Glutamatergic neuron (in vitro differentiated cells): ENCODE data around the gene PMF1. TPM values are rescaled to one million over a fixed set of nuclear protein-coding genes. Genes with fewer than 3 reads are reported as not detected.

Experiments used
- DNase-seq: peaks from one replicate; pipeline ENCODE4 v3.0.0; 2022
- H3K27ac Mint-ChIP-seq: one replicate; pipeline ENCODE4 v1.8.0; 2020; ENCODE audit warnings: mild to moderate bottlenecking, mixed read lengths, inconsistent platforms; ENCODE audit not compliant: unreplicated experiment
- H3K27me3 Mint-ChIP-seq: one replicate; pipeline ENCODE4 v1.8.0; 2020; ENCODE audit warnings: mild to moderate bottlenecking, moderate library complexity, mixed read lengths, inconsistent platforms; ENCODE audit not compliant: unreplicated experiment
- H3K36me3 Mint-ChIP-seq: one replicate; pipeline ENCODE4 v1.8.0; 2020; ENCODE audit warnings: mild to moderate bottlenecking, mixed read lengths, inconsistent platforms; ENCODE audit not compliant: unreplicated experiment
- H3K4me1 Mint-ChIP-seq: one replicate; pipeline ENCODE4 v1.8.0; 2020; ENCODE audit warnings: mild to moderate bottlenecking, low read depth, mixed read lengths, inconsistent platforms; ENCODE audit not compliant: unreplicated experiment
- H3K4me3 Mint-ChIP-seq: one replicate; pipeline ENCODE4 v1.8.0; 2020; ENCODE audit warnings: mild to moderate bottlenecking, mixed read lengths, inconsistent platforms; ENCODE audit not compliant: unreplicated experiment
- H3K9me3 Mint-ChIP-seq: one replicate; pipeline ENCODE4 v1.8.0; 2020; ENCODE audit warnings: mild to moderate bottlenecking, moderate library complexity, mixed read lengths, inconsistent platforms; ENCODE audit not compliant: unreplicated experiment
- CTCF ChIP-seq: fragments of 200-600 bp; sonication (generic); IDR thresholded peaks from one replicate; pipeline ENCODE4 v1.5.0; 2021; ENCODE audit not compliant: partially characterized antibody, unreplicated experiment
- total RNA-seq: library from RNA; stranded (reverse); fragmentation: NEBNext Ultra II Directional; extraction: Animal tissue kit (Norgen Biotek cat#: 25700); gene quantifications from one replicate; pipeline ENCODE4 v1.2.1, GENCODE V29; 2021; ENCODE audit not compliant: unreplicated experiment

Gene PMF1
- total RNA-seq, 1 donor from 2014 or later = 31.6 TPM

DNA sequence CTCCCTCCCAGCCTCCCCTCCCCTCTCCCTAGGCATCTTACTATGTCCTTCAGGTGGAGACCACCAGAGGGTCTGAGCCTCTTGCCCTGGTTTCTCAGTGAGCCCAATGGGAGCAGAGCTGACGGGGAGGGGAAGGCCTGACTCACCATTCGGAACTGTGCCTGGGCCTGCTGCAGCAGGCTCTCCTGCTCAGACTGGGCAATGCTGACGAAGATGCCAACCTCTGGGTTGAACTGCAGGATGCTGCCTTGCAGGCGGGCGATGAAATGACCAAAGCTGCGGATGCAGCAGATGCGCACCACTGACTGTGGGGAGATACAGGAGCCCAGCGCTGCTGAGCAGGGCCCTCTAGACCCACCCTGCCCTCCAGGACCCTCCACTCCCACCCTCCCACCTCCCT is 46.1 kb downstream of the PMF1 start:
- Mint-ChIP-seq H3K27me3 (peaks cover 3% of the 10 kb centered on the region), H3K9me3 (peaks cover 7% of the 10 kb centered on the region), H3K27ac (no peak overlapping the region), H3K36me3 (no peaks in the 10 kb centered on the region), H3K4me1 (peaks cover 19% of the 10 kb centered on the region), H3K4me3 (no peak overlapping the region)
- DNase-seq = no peak
- TF ChIP-seq CTCF = no peak

- H3K4me3 Mint-ChIP-seq = peak overlapping the region; percentile 49
- H3K4me1 Mint-ChIP-seq = peaks cover 16% of the 10 kb centered on the region
- H3K9me3 Mint-ChIP-seq = peaks cover 4% of the 10 kb centered on the region
Measured at GRCh38 chr1:156259805-156260204, 47.0 kb downstream of the PMF1 start.

GRCh38 chr1:156260896-156261295 is 48.1 kb downstream of the PMF1 start:
- peak overlapping the region; percentile 53 for H3K27ac Mint-ChIP-seq
- H3K9me3 Mint-ChIP-seq = peaks cover 4% of the 10 kb centered on the region
- H3K4me1 Mint-ChIP-seq = peaks cover 16% of the 10 kb centered on the region
- no peaks in the 10 kb centered on the region for H3K36me3 Mint-ChIP-seq
- H3K27me3 Mint-ChIP-seq = peaks cover 2% of the 10 kb centered on the region
- peak overlapping the region; percentile 33 for H3K4me3 Mint-ChIP-seq
- TF ChIP-seq CTCF = no peak
- no peak for DNase-seq

More at GRCh38 chr1:156259805-156260204, 47.0 kb downstream of the PMF1 start:
- Mint-ChIP-seq H3K27ac (peak overlapping the region; percentile 59), H3K27me3 (peaks cover 2% of the 10 kb centered on the region), H3K36me3 (no peaks in the 10 kb centered on the region)
- peak; percentile 50 for DNase-seq
- TF ChIP-seq CTCF = no peak

DNA sequence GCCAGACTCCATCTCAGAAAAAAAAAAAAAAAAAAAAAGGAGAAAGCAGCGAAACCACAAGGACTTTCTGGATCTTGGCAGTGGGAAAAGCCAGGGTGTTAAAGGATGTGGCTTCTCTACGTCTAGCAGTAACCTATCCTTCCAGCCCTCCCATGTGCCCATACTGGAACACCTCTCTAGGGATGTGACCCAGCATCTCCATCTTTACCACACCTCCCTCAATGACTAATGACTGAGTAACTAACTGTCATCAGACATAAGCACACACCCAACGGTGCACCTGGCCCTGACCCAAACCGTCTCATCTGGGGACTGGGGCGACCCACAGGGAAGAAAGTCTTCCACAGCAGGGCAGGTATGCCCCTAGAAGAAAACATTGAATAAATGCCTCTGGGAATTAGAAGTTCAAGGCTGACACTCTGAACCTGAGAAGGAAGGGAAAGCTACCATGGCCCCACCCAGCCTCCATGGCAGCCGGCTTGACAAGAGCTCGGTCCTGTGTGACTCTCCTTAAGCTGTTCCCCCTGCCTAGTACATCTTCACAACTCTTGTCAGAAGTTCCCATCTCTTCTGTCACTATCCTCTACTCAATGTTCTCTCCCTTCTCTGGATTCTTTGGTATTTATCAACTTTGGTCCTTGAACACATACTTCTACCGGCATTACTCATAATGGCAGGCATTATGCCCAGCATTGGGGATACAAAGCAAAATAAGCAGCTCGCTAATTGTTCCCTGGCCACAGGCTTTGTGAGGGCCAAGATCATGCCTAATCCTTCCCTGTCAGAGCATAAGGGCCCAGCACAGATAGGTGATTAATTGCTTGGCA is 49.9 kb downstream of the PMF1 start:
- TF ChIP-seq CTCF = no peak
- peaks cover 4% of the 10 kb centered on the region for H3K9me3 Mint-ChIP-seq
- no peak overlapping the region for H3K4me3 Mint-ChIP-seq
- no peak for DNase-seq
- no peak overlapping the region for H3K27ac Mint-ChIP-seq
- H3K27me3 Mint-ChIP-seq = peaks cover 2% of the 10 kb centered on the region
- H3K36me3 Mint-ChIP-seq = peaks cover 7% of the 10 kb centered on the region
- peaks cover 16% of the 10 kb centered on the region for H3K4me1 Mint-ChIP-seq

GRCh38 chr1:156263288-156263655 is 50.5 kb downstream of the PMF1 start:
- TF ChIP-seq CTCF = no peak
- Mint-ChIP-seq H3K9me3 (peaks cover 4% of the 10 kb centered on the region), H3K36me3 (peaks cover 7% of the 10 kb centered on the region), H3K27ac (no peak overlapping the region), H3K4me1 (peaks cover 16% of the 10 kb centered on the region), H3K4me3 (no peak overlapping the region), H3K27me3 (peaks cover 2% of the 10 kb centered on the region)
- DNase-seq = no peak
